IMR-90 (cell line): ENCODE measurements around the gene SMYD5.

Experiments used
- CTCF ChIP-seq: conservative IDR thresholded peaks from 2 replicates; pipeline ENCODE4 v1.5.1; 2012; ENCODE audit warnings: mild to moderate bottlenecking, low read depth, low read length, improper control_type of control experiment
- FOS ChIP-seq: fragments of 150-350 bp; IDR thresholded peaks from 2 replicates; pipeline ENCODE4 v1.6.1; 2016; ENCODE audit warnings: low read depth, low read length
- MAFK ChIP-seq: IDR thresholded peaks from 2 replicates; pipeline ENCODE4 v1.6.1; 2012; ENCODE audit warnings: low read depth, low read length, improper control_type of control experiment
- MXI1 ChIP-seq: IDR thresholded peaks from 2 replicates; pipeline ENCODE4 v1.6.1; 2012; ENCODE audit warnings: low read depth, mild to moderate bottlenecking, low read length, moderate library complexity, borderline replicate concordance
- POLR2A ChIP-seq: IDR thresholded peaks from 2 replicates; pipeline ENCODE4 v1.6.1; 2012; ENCODE audit warnings: mild to moderate bottlenecking, low read depth, low read length
- RAD21 ChIP-seq: IDR thresholded peaks from 2 replicates; pipeline ENCODE4 v1.6.1; 2012; ENCODE audit warnings: low read length, improper control_type of control experiment
- RCOR1 ChIP-seq: IDR thresholded peaks from 2 replicates; pipeline ENCODE4 v1.6.1; 2012; ENCODE audit warnings: mild to moderate bottlenecking, low read length, improper control_type of control experiment; ENCODE audit not compliant: insufficient replicate concordance
- RFX5 ChIP-seq: IDR thresholded peaks from 2 replicates; pipeline ENCODE4 v1.8.0; 2012; ENCODE audit warnings: low read depth, mild to moderate bottlenecking, low read length, moderate library complexity
- SMC3 ChIP-seq: fragments of 150-350 bp; IDR thresholded peaks from 2 replicates; pipeline ENCODE4 v1.6.1; 2016; ENCODE audit warnings: low read depth, mild to moderate bottlenecking, antibody characterized with exemption, low read length, moderate library complexity
- USF2 ChIP-seq: fragments of 150-350 bp; IDR thresholded peaks from 2 replicates; pipeline ENCODE4 v1.6.1; 2017; ENCODE audit warnings: mild to moderate bottlenecking, antibody characterized with exemption, low read length, low read depth
- TF ChIP-seq, protein P1 (sequence below): fragments of 150-350 bp; IDR thresholded peaks from 2 replicates; pipeline ENCODE4 v1.6.1; 2016; ENCODE audit warnings: low read depth, mild to moderate bottlenecking, low read length, moderate library complexity, borderline replicate concordance

DNA sequence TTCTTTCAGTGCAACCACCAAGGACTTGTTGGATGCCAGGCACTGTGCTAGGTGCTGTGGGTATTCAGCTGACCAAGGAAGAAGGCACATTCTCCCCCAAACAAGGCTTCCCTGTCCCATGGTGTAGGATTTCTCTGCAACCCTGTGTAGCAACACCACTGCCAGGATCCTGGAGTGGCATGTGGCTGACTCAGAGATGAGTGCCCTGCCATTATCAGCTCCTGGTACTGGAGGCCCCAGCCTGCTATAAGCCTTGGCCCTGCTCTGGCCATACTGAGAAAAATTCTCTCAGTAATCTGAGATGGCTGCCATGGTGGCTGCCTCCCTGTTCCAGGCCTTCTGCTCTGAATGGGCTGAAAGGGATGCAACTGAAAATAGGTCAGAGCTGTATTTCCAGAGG is 4.3 kb downstream of the SMYD5 start:
- TF ChIP-seq FOS: no peak
- TF ChIP-seq CTCF: no peak
- no peak for TF ChIP-seq POLR2A
- TF ChIP-seq SMC3: no peak
- TF ChIP-seq, protein P1, sequence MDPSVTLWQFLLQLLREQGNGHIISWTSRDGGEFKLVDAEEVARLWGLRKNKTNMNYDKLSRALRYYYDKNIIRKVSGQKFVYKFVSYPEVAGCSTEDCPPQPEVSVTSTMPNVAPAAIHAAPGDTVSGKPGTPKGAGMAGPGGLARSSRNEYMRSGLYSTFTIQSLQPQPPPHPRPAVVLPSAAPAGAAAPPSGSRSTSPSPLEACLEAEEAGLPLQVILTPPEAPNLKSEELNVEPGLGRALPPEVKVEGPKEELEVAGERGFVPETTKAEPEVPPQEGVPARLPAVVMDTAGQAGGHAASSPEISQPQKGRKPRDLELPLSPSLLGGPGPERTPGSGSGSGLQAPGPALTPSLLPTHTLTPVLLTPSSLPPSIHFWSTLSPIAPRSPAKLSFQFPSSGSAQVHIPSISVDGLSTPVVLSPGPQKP: no peak
- no peak for TF ChIP-seq USF2
- TF ChIP-seq RAD21: no peak
- no peak for TF ChIP-seq MXI1
- no peak for TF ChIP-seq RFX5
- no peak for TF ChIP-seq RCOR1
- no peak for TF ChIP-seq MAFK
